H1 (cell line): ENCODE results near the gene FGF1. TPM values are rescaled to one million over a fixed set of nuclear protein-coding genes. Genes with fewer than 3 reads are reported as not detected.

Experiments
- CHD7 ChIP-seq: fragments of 300-600 bp; sonication (generic); IDR thresholded peaks from 2 replicates; pipeline ENCODE4 v1.7.1; 2012; ENCODE audit warnings: low read length, moderate library complexity, mild to moderate bottlenecking, inconsistent platforms; ENCODE audit not compliant: insufficient replicate concordance
- E2F6 ChIP-seq: IDR thresholded peaks from 2 replicates; pipeline ENCODE4 v1.6.1; 2012; ENCODE audit warnings: inconsistent platforms
- HDAC2 ChIP-seq, 2 experiments: fragments of 300-600 bp in 1 of 2; sonication (generic) in 1 of 2; IDR thresholded peaks; 2 replicates each; pipeline ENCODE4 v1.6.1; 2011 to 2012; ENCODE audit warnings: low read depth in 2 of 2, low read length in 2 of 2, mild to moderate bottlenecking in 2 of 2, moderate library complexity in 2 of 2, borderline replicate concordance in 1 of 2, inconsistent platforms in 1 of 2
- KDM4A ChIP-seq: IDR thresholded peaks from one replicate; pipeline ENCODE4 v1.7.1; 2012; ENCODE audit warnings: low read depth, mild to moderate bottlenecking, moderate library complexity, low read length, inconsistent platforms; ENCODE audit not compliant: severe bottlenecking
- POLR2A ChIP-seq, 2 experiments: IDR thresholded peaks; 1 replicate in 1 of 2; 2 replicates in 1 of 2; pipeline ENCODE4 v1.6.1; 2011; ENCODE audit warnings: low read depth in 2 of 2, low read length in 2 of 2, mild to moderate bottlenecking in 2 of 2; ENCODE audit errors: control extremely low read depth in 1 of 2
- RAD21 ChIP-seq, 2 experiments: IDR thresholded peaks in 1 of 2; conservative IDR thresholded peaks in 1 of 2; 2 replicates each; pipeline ENCODE4 v1.6.1; 2011; ENCODE audit warnings: low read depth in 2 of 2, low read length in 2 of 2, improper control_type of control experiment in 1 of 2, inconsistent platforms in 1 of 2, mild to moderate bottlenecking in 1 of 2, moderate library complexity in 1 of 2
- SAP30 ChIP-seq: fragments of 300-600 bp; sonication (generic); IDR thresholded peaks from 2 replicates; pipeline ENCODE4 v1.7.1; 2012; ENCODE audit warnings: low read length, moderate library complexity, mild to moderate bottlenecking, inconsistent platforms; ENCODE audit not compliant: insufficient read depth, insufficient replicate concordance
- SIX5 ChIP-seq: IDR thresholded peaks from 2 replicates; pipeline ENCODE4 v1.6.1; 2011; ENCODE audit warnings: mild to moderate bottlenecking, low read depth, low read length
- SP2 ChIP-seq: IDR thresholded peaks from 2 replicates; pipeline ENCODE4 v1.6.1; 2012; ENCODE audit warnings: mild to moderate bottlenecking, low read length, inconsistent platforms
- TEAD4 ChIP-seq: IDR thresholded peaks from 2 replicates; pipeline ENCODE4 v1.6.1; 2012; ENCODE audit warnings: low read depth, low read length, inconsistent platforms, mixed read lengths
- polyA plus RNA-seq, 7 experiments: library from polyadenylated mRNA; depleted of rRNA in 3 of 7; stranded (reverse) in 5 of 7; unstranded in 2 of 7; fragments of >200 nt in 5 of 7; fragments of 200-250 nt in 2 of 7; gene quantifications; 1 replicate in 5 of 7; 2 replicates in 1 of 7; 4 replicates in 1 of 7; pipeline versions ENCODE4 v1.2.1 to v1.2.3, GENCODE V29; 2011 to 2013; ENCODE audit warnings: missing spikeins in 2 of 7, mixed read lengths in 2 of 7
- total RNA-seq: library from RNA; stranded (reverse); fragmentation: NEBNext Ultra II Directional; extraction: Animal tissue kit (Norgen Biotek cat#: 25700); gene quantifications from 2 replicates; pipeline ENCODE4 v1.2.1, GENCODE V29; 2021

FGF1 gene
- total and polyA plus RNA-seq, 2 of the 8 experiments (the other 6 are each of a cell fraction or from before 2014, with no cell fraction given): 0.30 to 0.50 TPM

GRCh38 chr5:142724821-142725220 lies 38.9 kb upstream of the FGF1 start (continued):
- no peak for TF ChIP-seq CHD7
- no peak for TF ChIP-seq HDAC2 (IDR thresholded peaks at IDR 0.05; ENCODE audit: borderline replicate concordance in 1 of 2, low read depth in 2 of 2, low read length in 2 of 2)
- no peak for TF ChIP-seq SP2
- no peak for TF ChIP-seq E2F6
- TF ChIP-seq TEAD4: no peak
- no peak for TF ChIP-seq SAP30
- no peak for TF ChIP-seq POLR2A (IDR thresholded peaks at IDR 0.05; ENCODE audit: control extremely low read depth in 1 of 2, low read depth in 2 of 2, low read length in 2 of 2)
- no peak for TF ChIP-seq RAD21 (IDR thresholded peaks at IDR 0.05 in 1 of 2, conservative IDR thresholded peaks at IDR 0.05 in 1 of 2; ENCODE audit: low read depth in 2 of 2, low read length in 2 of 2)
- TF ChIP-seq KDM4A: no peak
- TF ChIP-seq SIX5: no peak
